A673 (cell line): ENCODE measurements around the gene PRKG1. TPM values are rescaled to one million over a fixed set of nuclear protein-coding genes. Genes with fewer than 3 reads are reported as not detected.
"Not testable (repeated sequence)": the region's sequence is repeated elsewhere in the genome, so short reads cannot be mapped to it uniquely, and the experiment has no call there.

Source experiments
- BruUV-seq: library from RNA; stranded (reverse); fragments of 400-500 nt; replicated peaks from 2 replicates; lab custom pipeline; 2021; lab: Mats Ljungman, UMichigan
- CTCF ChIA-PET: fragments of 300-600 bp; sonication (Branson Sonifier 250); formaldehyde crosslinking; loops from one replicate; lab custom pipeline; 2022; ENCODE audit warnings: antibody characterized with exemption; lab: Charles Lee
- POLR2A ChIA-PET: fragments of 300-600 bp; sonication (Branson Sonifier 250); formaldehyde crosslinking; loops from one replicate; lab custom pipeline; 2022; ENCODE audit warnings: antibody characterized with exemption; ENCODE audit not compliant: low non-redundant PET; lab: Charles Lee
- DNase-seq: peaks from one replicate; pipeline ENCODE4 v3.0.0-alpha.2; 2015; ENCODE audit warnings: low spot score
- H3K27ac ChIP-seq: fragments of 200-600 bp; sonication (generic); 2 replicates; pipeline ENCODE4 v1.5.1; 2016; ENCODE audit warnings: mixed run types, low read depth, mild to moderate bottlenecking, mixed read lengths, antibody characterized with exemption, low read length; ENCODE audit not compliant: poor library complexity, severe bottlenecking
- H3K27me3 ChIP-seq: fragments of 200-600 bp; sonication (generic); replicated peaks from 2 replicates; pipeline ENCODE4 v1.6.1; 2017; ENCODE audit warnings: mixed run types, low read depth, mild to moderate bottlenecking, mixed read lengths, antibody characterized with exemption, low read length; ENCODE audit not compliant: insufficient read depth, poor library complexity
- H3K36me3 ChIP-seq: fragments of 200-600 bp; sonication (generic); 2 replicates; pipeline ENCODE4 v1.6.1; 2016; ENCODE audit warnings: mixed run types, mild to moderate bottlenecking, mixed read lengths, antibody characterized with exemption, low read length; ENCODE audit not compliant: insufficient read depth, poor library complexity, severe bottlenecking
- H3K4me1 ChIP-seq: fragments of 200-600 bp; sonication (generic); 2 replicates; pipeline ENCODE4 v1.6.1; 2017; ENCODE audit warnings: mixed run types, mild to moderate bottlenecking, mixed read lengths, antibody characterized with exemption, low read length; ENCODE audit not compliant: insufficient read depth, poor library complexity, severe bottlenecking
- H3K4me3 ChIP-seq: fragments of 200-600 bp; sonication (generic); 2 replicates; pipeline ENCODE4 v1.5.1; 2016; ENCODE audit warnings: low read depth, mixed run types, mild to moderate bottlenecking, mixed read lengths, low read length; ENCODE audit not compliant: poor library complexity, severe bottlenecking
- H3K9me3 ChIP-seq: fragments of 200-600 bp; sonication (generic); 2 replicates; pipeline ENCODE4 v1.6.1; 2016; ENCODE audit warnings: mixed run types, low read depth, mild to moderate bottlenecking, mixed read lengths, antibody characterized with exemption, low read length; ENCODE audit not compliant: poor library complexity, severe bottlenecking
- EZH2 ChIP-seq: fragments of 200-600 bp; sonication (generic); IDR thresholded peaks from 2 replicates; pipeline ENCODE4 v1.6.1; 2017; ENCODE audit warnings: borderline replicate concordance, low read depth, mild to moderate bottlenecking, mixed read lengths, antibody characterized with exemption, low read length; ENCODE audit not compliant: poor library complexity, severe bottlenecking
- intact Hi-C: fragments of 100-400 bp; cut with micrococcal nuclease; formaldehyde crosslinking; loops from one replicate; pipeline ENCODE4 v1.10.0; 2022; ENCODE audit not compliant: unreplicated experiment
- total RNA-seq: library from RNA; stranded (reverse); gene quantifications from 2 replicates; pipeline ENCODE4 v1.2.3, GENCODE V29; 2021
- TF ChIP-seq, protein P1 (sequence below): fragments of 300-800, 200-600 bp; sonication (generic); conservative IDR thresholded peaks from 2 replicates; pipeline ENCODE4 v1.5.1; 2017; ENCODE audit warnings: low read depth, mild to moderate bottlenecking, antibody characterized with exemption, low read length, moderate library complexity, mixed read lengths

The PRKG1 gene
- total RNA-seq, 1 experiment from 2014 or later, result 0.58 TPM

DNA sequence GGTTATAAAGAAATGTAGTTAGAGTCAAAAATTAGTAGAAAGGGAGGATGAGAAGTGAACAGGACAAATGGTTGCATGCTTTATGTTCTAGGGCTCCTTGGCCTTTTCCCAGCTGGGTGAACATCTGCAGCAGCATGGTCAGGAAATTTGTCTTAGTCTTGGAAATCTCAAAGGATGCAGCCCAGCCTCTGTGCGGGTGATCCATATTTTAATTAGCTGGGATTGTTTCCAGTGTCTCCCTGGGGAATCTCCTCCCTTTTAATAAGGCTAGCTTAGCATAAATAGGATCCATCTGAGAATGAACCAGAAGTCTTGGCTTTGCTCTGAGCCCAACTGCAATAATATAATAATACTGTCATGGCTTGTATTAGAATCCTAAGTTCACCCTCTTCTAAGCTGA, 198.3 kb downstream of the PRKG1 start:
- Histone ChIP-seq H3K4me3 (no peak overlapping the region), H3K27me3 (no peaks in the 10 kb centered on the region), H3K27ac (no peak overlapping the region), H3K9me3 (no peaks in the 10 kb centered on the region), H3K36me3 (no peaks in the 10 kb centered on the region), H3K4me1 (no peaks in the 10 kb centered on the region)
- no peak for TF ChIP-seq EZH2
- TF ChIP-seq, protein P1, sequence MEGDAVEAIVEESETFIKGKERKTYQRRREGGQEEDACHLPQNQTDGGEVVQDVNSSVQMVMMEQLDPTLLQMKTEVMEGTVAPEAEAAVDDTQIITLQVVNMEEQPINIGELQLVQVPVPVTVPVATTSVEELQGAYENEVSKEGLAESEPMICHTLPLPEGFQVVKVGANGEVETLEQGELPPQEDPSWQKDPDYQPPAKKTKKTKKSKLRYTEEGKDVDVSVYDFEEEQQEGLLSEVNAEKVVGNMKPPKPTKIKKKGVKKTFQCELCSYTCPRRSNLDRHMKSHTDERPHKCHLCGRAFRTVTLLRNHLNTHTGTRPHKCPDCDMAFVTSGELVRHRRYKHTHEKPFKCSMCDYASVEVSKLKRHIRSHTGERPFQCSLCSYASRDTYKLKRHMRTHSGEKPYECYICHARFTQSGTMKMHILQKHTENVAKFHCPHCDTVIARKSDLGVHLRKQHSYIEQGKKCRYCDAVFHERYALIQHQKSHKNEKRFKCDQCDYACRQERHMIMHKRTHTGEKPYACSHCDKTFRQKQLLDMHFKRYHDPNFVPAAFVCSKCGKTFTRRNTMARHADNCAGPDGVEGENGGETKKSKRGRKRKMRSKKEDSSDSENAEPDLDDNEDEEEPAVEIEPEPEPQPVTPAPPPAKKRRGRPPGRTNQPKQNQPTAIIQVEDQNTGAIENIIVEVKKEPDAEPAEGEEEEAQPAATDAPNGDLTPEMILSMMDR, result no peak
- POLR2A ChIA-PET, result no interaction called here
- no TSS peak for BruUV-seq
- intact Hi-C loops, result no loop called here
- no peak for DNase-seq
- CTCF ChIA-PET, result no interaction called here

- Histone ChIP-seq H3K36me3 (no peaks in the 10 kb centered on the region), H3K4me1 (no peaks in the 10 kb centered on the region), H3K4me3 (no peak overlapping the region), H3K27me3 (no peaks in the 10 kb centered on the region), H3K27ac (no peak overlapping the region), H3K9me3 (no peaks in the 10 kb centered on the region)
- TF ChIP-seq, protein P1, result no peak
- no peak for TF ChIP-seq EZH2
- BruUV-seq, result no TSS peak
- ChIA-PET POLR2A (no interaction called here), CTCF (no interaction called here)
- intact Hi-C loops, result no loop called here
- DNase-seq, result no peak
Observed at GRCh38 chr10:51273574-51273973, 199.3 kb downstream of the PRKG1 start.

GRCh38 chr10:51276097-51276496, 201.8 kb downstream of the PRKG1 start:
- BruUV-seq, H3K9me3 ChIP-seq, DNase-seq, CTCF ChIA-PET, H3K4me3 ChIP-seq, POLR2A ChIA-PET, intact Hi-C loops, H3K27ac ChIP-seq, H3K4me1 ChIP-seq, H3K36me3 ChIP-seq, H3K27me3 ChIP-seq: not testable (repeated sequence)

DNA sequence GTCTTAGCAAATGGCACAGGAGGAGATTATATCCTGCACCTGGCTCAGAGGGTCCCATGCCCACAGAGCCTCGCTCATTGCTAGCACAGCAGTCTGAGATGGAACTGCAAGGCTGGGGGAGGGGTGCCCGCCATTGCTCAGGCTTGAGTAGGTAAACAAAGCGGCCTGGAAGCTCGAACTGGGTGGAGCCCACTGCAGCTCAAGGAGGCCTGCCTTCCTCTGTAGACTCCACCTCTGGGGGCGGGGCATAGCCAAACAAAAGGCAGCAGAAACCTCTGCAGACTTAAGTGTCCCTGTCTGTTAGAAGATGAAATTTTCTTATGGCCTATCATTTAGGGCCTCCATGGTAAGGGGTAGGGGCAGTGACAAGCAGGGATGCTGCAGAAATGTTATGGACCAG, 207.1 kb downstream of the PRKG1 start:
- DNase-seq, H3K4me3 ChIP-seq, CTCF ChIA-PET, BruUV-seq, H3K27ac ChIP-seq, intact Hi-C loops, H3K4me1 ChIP-seq, H3K9me3 ChIP-seq, H3K36me3 ChIP-seq, H3K27me3 ChIP-seq, POLR2A ChIA-PET: not testable (repeated sequence)
